ENCODE measurements around the gene ZNF827.

The ZNF827 gene

DNA sequence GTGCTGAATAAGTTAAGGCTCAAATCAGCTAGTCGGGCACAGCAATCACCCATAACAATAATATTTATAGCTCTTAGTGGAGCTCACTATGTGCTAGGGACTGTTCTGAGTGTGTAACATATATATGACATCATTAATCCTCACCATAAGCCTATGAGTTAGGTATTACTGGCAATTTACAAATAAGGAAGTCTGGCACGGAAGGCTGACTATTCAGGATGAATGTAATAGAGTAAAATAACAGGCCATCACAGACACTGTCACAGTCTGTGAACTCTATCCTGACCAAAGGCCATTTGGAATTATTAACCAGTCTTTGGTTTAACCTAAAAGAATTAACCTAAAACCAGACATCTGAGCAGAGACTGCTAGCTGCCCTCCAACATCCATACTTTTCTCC lies 139.4 kb downstream of the ZNF827 start:
- DNase-seq (ENCODE audit: low spot score): no peak

DNA sequence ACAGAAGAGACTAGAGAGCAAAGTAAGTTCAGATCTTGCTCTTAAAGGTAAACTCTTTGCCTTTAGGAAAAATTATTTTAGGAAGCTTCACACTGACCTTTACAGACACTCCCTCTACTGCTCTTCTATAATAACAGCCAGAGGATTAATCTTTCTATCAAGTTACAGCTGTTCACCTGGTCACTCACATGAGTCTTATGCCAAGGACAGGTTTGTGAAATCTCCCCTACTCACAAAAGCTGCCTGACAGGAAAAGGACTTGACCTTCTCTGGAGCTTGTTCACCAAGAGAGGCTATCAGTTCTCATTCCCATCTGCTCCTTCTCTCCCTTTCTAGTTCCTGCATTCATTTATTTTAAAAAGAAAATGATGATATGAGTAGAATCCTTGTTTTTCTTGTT lies 141.3 kb downstream of the ZNF827 start:
- DNase-seq (ENCODE audit: low spot score): no peak

DNA sequence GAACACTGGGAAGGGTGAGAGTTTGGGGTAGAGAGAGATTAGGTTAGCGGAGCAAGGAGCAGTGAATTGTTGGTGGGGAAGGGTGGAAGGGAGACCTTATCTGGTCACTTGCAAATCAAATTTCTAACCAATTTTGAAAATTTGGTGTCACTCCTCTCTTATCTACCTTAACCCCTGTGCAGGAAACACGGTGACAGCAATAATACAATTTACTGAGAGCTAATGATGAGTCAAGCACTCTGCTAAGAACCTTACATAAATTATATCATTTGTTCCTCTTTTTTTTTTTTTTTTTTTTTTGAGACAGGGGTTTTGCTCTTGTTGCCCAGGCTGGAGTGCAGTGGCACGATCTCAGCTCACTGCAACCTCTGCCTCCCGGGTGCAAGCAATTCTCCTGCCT lies 142.3 kb downstream of the ZNF827 start:
- DNase-seq (ENCODE audit: low spot score): no peak

DNA sequence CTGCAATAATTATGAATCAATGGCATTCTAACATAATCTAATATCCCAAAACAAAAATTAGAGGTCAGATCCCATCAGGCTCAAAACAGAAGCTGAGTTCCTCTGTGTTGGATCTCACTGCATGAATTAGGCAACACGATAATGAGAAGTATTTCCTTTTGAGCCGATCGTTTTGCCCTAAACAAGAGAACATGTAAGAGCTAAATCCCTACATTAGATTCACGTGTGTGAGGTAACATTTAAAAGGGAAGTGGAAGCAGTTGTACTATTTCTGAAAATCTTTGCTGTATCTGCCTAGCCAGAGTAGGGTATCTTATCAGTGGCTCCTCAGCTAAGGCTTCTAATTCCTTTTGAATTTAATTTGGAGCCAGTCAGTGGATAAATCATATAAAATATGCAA lies 143.1 kb downstream of the ZNF827 start:
- no peak for DNase-seq (ENCODE audit: low spot score)

DNA sequence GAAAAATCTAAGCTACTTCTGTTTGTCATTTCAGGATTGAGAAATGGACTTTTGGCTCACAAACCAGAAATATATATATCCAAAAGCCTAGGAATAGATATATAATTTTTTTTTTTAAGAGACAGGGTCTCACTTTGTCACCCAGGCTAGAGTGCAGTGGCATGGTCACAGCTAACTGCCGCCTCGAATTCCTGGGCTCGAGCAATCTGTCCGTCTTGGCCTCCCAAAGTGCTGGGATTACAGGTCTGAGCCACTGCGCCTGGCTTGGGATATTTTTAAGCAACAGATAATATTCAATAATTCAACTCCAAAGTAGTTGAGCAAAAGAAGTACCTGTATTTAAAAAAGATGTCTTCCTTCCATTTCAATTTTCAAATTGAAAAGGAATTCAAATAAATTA lies 146.2 kb downstream of the ZNF827 start:
- no peak for DNase-seq (ENCODE audit: low spot score)

DNA sequence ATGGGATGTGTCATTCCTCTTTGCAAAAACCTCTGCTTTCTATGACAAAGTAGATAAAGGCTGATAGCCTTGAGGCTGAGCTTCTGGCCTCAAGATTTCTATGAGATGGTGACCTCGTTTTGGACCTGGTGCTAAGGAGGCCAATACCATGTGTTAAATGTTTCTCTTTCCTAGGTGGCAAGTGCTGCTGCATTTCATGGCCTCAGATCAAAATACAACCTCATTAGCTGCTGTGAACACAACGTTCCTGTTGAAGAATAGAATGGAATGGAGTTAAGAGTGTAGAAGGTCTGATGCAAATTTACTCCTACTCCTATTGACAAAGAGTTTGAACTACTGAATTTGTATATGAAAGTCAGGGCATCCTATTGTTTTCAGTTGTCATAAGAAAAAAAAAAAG lies 146.6 kb downstream of the ZNF827 start:
- no peak for DNase-seq (ENCODE audit: low spot score)

DNA sequence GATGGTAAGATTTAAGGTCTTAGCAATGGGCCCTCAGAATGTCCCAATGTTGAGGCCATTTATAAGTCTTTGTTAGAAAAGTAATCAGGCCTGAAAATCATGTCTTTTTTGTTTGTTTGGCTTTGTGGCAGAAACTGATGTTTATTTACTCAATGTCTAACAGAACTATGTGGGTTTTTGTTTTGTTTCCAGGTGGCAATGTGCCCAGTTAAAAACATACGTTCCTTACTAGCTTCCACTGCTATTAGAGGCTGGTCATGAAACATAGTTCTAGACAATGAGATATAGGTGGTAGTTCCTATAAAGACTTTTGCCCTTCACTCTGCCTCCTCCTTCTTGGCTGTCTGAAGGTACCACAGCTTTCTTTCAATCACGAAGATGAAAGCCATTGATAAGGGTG lies 149.9 kb downstream of the ZNF827 start:
- no peak for DNase-seq (ENCODE audit: low spot score)

DNA sequence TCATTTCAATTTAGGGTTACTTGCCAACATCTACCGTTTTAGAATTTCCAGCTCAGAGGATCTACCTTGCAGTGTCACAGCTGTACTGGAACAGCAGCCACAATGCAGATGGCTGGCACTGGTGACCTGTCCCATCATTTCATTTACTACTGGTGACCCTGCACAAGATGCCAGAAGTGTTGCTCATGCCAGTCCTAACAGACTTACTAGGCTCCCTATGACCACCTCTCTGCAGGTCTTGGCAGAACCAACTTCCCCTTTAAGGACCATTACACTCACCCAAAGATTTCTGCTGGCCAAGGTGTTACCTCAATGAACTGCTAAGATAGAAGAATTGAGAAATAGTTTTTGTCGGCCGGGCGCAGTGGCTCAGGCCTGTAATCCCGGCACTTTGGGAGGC lies 151.8 kb downstream of the ZNF827 start:
- DNase-seq (ENCODE audit: low spot score): no peak

DNA sequence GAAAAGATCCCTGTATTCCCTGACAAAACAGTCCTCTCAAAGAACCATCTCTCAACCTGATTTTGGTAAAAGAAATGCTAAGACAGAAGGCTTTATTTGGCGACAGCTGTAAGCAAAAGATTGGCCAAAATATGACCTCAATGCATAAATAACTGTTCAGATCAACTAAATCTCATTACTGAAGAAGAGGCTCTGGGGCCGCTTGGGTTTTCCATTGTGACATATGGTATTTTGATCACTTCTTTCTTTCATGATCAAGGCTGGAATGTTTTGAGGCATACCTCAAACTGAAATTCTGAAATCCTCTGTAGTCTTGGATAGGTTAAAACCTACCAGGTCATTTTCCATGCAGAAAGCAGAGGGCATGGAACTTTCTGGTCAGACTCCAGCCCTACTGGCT lies 152.4 kb downstream of the ZNF827 start:
- DNase-seq (ENCODE audit: low spot score): no peak

DNA sequence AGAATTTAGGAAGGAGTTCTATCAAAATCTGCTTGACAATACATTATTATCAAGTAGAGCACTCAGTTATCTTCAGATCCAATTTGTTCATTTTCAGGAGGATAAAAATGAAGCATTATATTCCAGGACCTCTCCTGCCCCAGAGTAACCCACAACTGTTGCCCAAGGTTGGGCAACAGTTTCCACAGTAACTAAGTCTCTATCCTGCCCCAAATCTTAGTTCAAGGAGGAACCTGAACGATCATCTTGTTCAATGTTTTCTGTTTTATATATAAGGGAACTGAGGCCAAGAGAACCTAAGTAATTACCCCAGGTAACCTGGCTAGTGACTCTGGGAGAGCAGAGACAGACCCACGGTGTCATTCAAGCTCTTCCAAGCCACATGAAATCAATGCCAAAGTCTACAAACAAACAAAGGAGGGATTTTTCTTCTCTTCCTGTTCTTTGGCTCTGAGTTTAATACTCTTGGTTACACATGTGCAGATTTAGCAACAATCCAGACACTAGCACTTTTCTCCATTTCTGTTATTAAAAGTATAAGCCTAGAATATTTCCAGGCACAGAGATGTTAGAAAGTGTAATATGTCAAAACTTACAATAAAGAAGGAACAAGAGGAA lies 153.1 kb downstream of the ZNF827 start:
- peak; percentile 41 for DNase-seq (ENCODE audit: low spot score)

DNA sequence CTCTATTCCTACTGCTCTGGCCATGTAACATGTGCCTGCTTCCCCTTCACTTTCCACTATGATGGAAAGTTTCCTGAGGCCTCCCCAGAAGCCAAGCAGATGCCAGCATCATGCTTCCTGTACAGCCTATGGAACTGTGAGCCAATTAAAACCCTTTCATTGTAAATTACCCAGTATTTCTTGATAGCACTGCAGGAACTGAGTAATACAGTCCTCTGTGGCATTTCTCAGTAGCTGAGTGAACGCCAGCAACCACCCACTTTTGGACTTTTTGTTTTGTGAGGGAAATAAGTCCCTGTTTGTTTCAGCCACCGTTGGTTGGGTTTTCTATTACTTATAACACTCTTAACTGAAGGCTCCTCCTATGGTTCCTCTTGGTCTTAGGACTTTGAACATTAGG lies 154.6 kb downstream of the ZNF827 start:
- no peak for DNase-seq (ENCODE audit: low spot score)

DNA sequence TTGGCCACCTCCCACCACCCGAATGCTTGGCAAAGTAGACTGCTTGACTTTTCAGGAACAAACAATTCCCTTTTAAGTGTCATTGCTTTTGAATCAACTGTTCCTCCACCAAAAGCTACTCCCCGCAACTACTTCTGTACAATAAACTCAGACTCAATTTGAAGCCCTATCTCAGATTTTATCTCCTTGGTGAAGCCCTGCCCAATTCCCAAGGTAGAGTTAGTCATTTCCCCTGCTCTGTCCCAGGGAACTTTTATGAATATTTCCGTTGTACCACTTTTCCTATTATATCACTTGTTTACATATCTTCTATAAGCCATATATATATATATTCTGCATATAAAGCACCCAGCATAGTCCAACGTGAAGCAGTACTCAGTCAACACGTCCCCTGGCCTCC lies 155.9 kb downstream of the ZNF827 start:
- no peak for DNase-seq (ENCODE audit: low spot score)

DNA sequence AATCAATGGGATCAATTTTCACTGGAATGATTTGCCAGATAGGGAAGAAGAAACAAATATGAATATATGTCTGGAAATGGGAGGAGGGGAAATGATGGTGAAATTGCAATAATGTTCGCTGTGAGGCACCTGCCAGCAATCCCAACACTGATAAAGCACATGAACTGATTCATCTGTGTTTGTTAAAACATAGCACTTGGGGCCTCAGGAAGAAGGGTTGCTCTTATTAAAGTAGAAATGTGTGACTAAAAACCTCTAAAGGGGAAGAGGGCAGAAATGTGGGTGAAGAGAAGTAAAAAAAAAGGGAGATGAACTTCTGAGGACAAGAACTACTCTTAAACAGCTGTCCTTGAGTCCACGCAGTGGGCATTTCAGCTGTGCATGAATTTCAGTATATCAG lies 157.3 kb downstream of the ZNF827 start:
- DNase-seq (ENCODE audit: low spot score): no peak

DNA sequence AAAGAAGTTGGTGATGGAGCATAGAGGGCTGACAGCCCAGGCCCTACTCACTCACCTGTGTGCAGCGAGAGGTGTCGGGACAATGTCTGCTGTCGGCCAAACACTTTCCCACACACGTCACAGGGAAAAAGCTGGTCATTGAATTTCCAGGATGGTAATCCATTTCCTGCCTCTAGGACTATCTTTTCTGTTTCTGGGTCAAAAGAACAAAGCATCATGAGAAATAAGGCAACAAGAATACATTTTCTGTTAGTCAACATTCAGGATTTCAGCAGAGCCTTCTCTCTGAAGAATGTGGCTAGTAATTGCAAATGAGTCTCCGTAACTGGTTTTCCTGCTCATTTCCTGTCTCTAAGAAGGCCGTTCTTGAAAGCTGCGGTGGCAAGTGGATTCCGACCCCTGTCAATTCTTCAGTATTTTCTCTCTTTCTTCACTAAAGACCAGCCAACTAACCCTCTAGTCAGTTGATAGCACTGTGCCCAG lies 159.3 kb downstream of the ZNF827 start:
- no peak for DNase-seq (ENCODE audit: low spot score)

DNA sequence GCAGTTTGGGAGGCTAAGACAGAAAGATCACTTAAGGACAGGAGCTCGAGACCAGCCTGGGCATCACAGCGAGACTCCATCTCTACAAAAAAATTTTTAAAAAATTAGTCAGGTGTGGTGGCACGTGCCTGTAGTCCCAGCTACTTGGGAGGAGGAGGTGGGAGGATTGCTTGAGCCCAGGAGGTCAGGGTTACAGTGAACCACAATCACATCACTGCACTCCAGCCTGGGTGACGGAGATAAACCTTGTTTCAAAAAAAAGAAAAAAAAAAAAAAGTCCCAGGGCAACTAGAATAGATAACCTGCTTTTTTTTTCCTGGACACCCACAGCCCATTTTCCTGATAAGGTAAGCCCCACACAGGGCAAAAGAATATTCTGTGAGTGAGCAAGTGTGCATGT lies 162.4 kb downstream of the ZNF827 start:
- DNase-seq (ENCODE audit: low spot score): no peak

DNA sequence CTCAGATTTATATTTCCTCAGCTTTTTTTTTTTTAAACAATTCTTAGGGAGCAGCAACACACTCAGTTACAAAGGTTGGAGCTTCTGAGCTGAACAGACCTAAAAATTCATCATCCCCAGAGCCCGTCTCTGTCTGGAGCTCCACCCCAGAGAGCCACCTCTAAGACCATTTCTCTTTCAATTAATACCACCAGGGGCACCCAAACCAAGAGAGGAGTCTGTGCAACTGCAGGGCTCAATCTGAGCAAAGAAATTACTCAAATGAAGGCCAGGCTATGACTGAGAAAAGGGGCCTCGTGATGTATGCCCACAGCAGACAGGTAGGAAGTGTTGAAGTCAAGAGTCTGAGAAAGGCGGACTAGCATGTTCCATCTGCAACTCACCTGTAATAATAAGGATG lies 163.2 kb downstream of the ZNF827 start:
- DNase-seq (ENCODE audit: low spot score): no peak

DNA sequence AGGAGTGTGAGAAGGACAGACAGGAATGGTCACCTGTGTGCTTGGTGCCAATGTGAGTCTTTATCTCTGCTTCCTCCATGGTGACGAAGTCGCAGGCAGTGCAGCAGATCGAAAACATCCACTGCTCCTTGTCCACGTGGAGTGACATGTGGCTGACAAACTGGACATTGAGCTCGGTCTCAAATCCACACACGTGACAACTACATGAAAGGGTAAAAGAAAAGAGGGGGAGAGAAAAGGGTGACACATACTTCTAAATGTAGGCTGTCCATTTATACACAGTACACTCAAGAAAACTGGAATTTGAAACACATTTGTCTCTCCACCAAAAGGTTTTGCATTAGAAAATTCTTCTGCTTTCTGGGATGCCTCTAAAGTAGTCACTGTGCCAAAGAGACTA lies 164.2 kb downstream of the ZNF827 start:
- DNase-seq (ENCODE audit: low spot score): no peak

DNA sequence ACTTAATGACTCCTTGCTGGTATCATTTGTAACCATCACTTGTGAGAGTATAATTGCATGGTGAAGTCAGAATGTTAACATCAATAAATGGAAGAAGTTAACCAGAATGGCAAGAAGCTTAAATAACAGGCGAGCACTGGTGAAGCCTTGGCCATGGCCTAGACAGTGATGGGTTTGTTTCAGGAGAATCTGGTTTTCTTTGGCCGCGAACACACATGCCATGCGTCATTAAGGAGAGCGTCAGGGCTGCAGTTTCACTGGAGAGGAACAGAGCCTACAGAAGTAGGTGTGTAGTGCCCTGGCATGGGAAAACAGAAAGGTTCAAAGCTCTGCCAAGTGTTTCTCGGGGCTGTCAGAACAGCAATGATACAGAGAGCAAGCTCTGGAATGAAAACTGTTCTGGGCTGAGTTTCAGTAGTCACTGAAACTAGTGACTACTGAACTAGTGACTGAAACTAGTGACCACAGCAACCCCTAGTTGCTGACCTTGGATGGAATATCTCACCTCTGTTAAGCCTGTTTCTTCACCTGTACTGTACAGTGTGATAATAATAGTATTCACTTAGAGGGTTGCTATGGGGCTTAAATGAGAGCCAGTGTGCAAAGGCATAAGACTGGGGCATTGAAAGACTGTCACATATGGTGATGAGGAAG lies 164.9 kb downstream of the ZNF827 start:
- peak; percentile 19 for DNase-seq (ENCODE audit: low spot score)

DNA sequence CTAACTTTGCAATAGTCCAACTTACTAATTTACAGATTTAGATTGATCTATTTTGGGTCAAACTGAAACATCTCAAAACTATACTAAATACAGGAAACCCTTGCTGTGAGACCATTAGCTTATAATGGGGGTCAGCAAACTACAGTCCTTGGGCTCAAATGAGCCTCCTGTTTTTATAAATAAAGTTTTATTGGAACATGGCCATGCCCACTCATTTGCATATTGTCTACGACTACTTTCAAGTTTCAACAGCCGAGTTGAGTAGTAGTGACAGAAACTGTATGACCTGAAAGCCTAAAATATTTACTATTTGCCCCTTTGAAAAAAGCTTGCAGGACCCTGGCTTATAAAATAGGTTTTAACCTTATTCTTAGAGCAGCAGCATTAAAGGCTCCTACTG lies 166.3 kb downstream of the ZNF827 start:
- DNase-seq (ENCODE audit: low spot score): no peak

DNA sequence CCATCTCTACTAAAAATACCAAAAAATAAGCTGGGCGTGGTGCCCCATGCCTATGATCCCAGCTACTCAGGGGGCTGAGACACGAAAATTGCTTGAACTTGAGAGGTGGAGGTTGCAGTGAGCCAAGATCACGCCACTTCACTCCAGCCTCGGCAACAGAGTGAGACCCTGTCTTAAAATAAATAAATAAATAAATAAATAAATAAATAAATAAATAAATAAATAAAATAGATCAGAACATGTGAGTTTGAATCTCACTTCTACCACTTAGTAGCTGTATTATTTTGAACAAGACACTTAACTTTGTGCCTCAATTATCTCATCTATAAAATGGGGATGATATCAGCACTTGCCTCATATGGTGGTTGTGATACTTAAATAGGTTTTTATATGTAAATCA lies 168.5 kb downstream of the ZNF827 start:
- no peak for DNase-seq (ENCODE audit: low spot score)

DNA sequence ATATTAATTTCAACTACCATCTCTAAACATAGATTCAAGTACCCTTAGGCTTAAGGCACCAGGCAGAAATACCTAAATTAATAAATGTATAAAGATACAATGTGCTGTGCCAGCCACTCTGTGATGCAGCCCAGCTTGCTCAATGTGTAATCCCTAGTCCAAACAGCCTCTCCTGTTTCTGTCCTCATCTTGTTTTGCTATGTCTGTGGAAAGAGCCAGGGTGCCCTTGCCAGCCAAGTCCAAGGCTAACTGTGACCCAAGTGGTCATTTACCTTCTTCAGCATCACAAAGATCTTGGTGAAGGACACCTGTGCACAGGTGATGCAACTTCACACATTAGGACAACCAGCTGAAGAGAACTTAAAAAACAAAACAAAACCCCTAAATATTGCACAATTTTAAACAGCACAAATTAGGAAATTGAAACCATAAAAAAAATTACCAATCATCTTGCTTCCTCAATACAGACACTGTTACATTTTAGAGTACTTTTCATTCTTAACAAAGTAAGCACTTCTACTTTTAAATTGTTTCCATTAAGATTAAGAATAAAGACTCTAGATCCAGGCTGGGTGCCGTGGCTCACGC lies 169.1 kb downstream of the ZNF827 start:
- DNase-seq (ENCODE audit: low spot score): no peak

DNA sequence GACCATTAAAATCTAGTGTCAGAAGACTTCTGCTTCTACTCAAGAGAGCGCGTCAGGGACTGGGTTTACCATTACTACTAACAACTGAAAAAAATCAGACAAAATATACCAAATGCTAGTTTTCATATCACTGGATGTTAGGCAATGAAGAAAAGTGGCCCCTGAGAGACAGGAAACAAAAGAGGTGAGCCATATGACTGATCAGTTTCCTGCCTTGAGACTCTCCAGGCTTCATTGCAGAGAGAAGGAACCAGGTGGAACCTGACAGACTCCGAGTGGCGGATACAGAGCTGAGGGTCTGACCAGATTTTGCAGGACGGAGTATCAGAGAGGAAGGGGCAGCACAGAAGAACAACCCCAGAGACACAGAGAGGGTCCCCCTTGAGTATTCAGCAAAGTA lies 172.3 kb downstream of the ZNF827 start:
- DNase-seq (ENCODE audit: low spot score): no peak

DNA sequence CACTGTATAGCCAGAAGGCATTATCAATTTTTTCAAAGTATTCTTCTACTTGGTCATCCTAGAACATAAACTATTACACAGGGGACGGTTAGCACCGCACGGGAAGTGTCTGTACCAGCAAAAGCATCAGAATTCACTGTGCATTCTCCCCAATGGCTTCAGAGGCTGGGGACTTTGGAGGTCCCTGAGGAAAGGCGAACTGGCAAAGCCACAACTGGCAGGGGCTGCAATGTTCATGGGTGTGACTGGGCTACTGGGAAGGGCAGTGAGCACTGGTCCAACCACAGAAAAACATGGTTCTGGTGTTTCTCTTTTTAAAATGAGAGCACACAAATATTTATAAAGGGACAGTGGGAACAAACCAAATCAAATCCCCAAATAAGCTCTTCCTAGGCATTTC lies 175.2 kb downstream of the ZNF827 start:
- no peak for DNase-seq (ENCODE audit: low spot score)

DNA sequence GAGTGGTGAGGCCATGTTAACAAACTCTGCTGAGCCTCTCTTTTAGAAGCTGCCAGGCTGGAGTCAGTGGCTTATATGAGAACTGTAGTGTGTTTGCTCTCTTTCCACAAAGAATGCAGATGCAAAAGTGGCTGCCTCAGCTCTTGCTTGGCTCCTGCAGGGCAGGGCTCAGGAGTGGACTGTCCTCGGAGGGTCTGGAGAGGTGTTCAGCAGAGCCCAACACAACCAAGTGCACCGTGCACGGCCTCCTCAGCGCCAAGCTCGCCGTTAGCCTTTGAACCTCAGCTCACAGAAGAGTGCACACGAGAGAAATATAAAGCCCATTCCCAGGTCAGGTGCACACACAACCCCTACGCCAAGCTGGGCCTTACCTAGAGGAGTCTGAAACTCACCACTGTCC lies 175.9 kb downstream of the ZNF827 start:
- DNase-seq (ENCODE audit: low spot score): no peak
